Trophoblast cell (in vitro differentiated cells and primary cell): ENCODE results near the gene GRAMD2B.
"Not testable (repeated sequence)": the region's sequence is repeated elsewhere in the genome, so short reads cannot be mapped to it uniquely, and the experiment has no call there.

Experiments
- DNase-seq, 2 donors: peaks; one replicate each; pipeline ENCODE4 v3.0.0-alpha.2; 2016
- H2AFZ ChIP-seq: 2 replicates; pipeline ENCODE4 v1.6.1; 2013; ENCODE audit warnings: low read length, moderate library complexity, mild to moderate bottlenecking; ENCODE audit not compliant: insufficient read depth, poor library complexity
- H2AK5ac ChIP-seq: 2 replicates; pipeline ENCODE4 v1.6.1; 2013; ENCODE audit warnings: mild to moderate bottlenecking, low read length
- H2BK120ac ChIP-seq: 2 replicates; pipeline ENCODE4 v1.6.1; 2013; ENCODE audit warnings: low read length, mild to moderate bottlenecking, moderate library complexity; ENCODE audit not compliant: insufficient read depth, poor library complexity
- H2BK12ac ChIP-seq: 2 replicates; pipeline ENCODE4 v1.6.1; 2013; ENCODE audit warnings: mild to moderate bottlenecking, low read length, moderate library complexity
- H2BK5ac ChIP-seq: 2 replicates; pipeline ENCODE4 v1.6.1; 2013; ENCODE audit warnings: low read length, low read depth, moderate library complexity, mild to moderate bottlenecking; ENCODE audit not compliant: poor library complexity
- H3K14ac ChIP-seq: 2 replicates; pipeline ENCODE4 v1.6.1; 2013; ENCODE audit warnings: mild to moderate bottlenecking, low read length
- H3K18ac ChIP-seq: 2 replicates; pipeline ENCODE4 v1.6.1; 2013; ENCODE audit warnings: mild to moderate bottlenecking, low read length
- H3K23ac ChIP-seq: 2 replicates; pipeline ENCODE4 v1.6.1; 2013; ENCODE audit warnings: low read length
- H3K27ac ChIP-seq: 2 replicates; pipeline ENCODE4 v1.5.1; 2013; ENCODE audit warnings: low read depth, mild to moderate bottlenecking, inconsistent platforms, low read length, moderate library complexity
- H3K27me3 ChIP-seq: 2 replicates; pipeline ENCODE4 v1.6.1; 2013; ENCODE audit warnings: inconsistent platforms, mild to moderate bottlenecking, low read length, moderate library complexity; ENCODE audit not compliant: insufficient read depth
- H3K36me3 ChIP-seq, 2 experiments: 1 replicate in 1 of 2; 2 replicates in 1 of 2; pipeline ENCODE4 v1.6.1; 2013; ENCODE audit warnings: low read length in 2 of 2, mild to moderate bottlenecking in 2 of 2, moderate library complexity in 1 of 2; ENCODE audit not compliant: insufficient read depth in 2 of 2, control insufficient read depth in 1 of 2
- H3K4ac ChIP-seq: 2 replicates; pipeline ENCODE4 v1.6.1; 2013; ENCODE audit warnings: low read depth, mild to moderate bottlenecking, low read length, moderate library complexity
- H3K4me1 ChIP-seq, 2 experiments: 1 replicate in 1 of 2; 2 replicates in 1 of 2; pipeline ENCODE4 v1.6.1; 2013; ENCODE audit warnings: low read length in 2 of 2, mild to moderate bottlenecking in 2 of 2, moderate library complexity in 1 of 2; ENCODE audit not compliant: insufficient read depth in 2 of 2, control insufficient read depth in 1 of 2
- H3K4me2 ChIP-seq: 2 replicates; pipeline ENCODE4 v1.6.1; 2013; ENCODE audit warnings: inconsistent platforms, mild to moderate bottlenecking, low read length, moderate library complexity
- H3K4me3 ChIP-seq: 2 replicates; pipeline ENCODE4 v1.5.1; 2013; ENCODE audit warnings: mild to moderate bottlenecking, low read depth, low read length, inconsistent platforms
- H3K79me1 ChIP-seq: one replicate; pipeline ENCODE4 v1.6.1; 2013; ENCODE audit warnings: low read length
- H3K79me2 ChIP-seq: 2 replicates; pipeline ENCODE4 v1.6.1; 2013; ENCODE audit warnings: low read length, mild to moderate bottlenecking; ENCODE audit not compliant: control insufficient read depth, insufficient read depth, poor library complexity
- H3K9ac ChIP-seq: 2 replicates; pipeline ENCODE4 v1.6.1; 2013; ENCODE audit warnings: mild to moderate bottlenecking, low read length
- H3K9me3 ChIP-seq: 2 replicates; pipeline ENCODE4 v1.6.1; 2013; ENCODE audit warnings: low read depth, mild to moderate bottlenecking, control low read depth, inconsistent platforms, low read length; ENCODE audit not compliant: insufficient read depth
- H4K12ac ChIP-seq: 2 replicates; pipeline ENCODE4 v1.6.1; 2013; ENCODE audit warnings: low read depth, mild to moderate bottlenecking, low read length, moderate library complexity
- H4K8ac ChIP-seq: 2 replicates; pipeline ENCODE4 v1.6.1; 2013; ENCODE audit warnings: low read depth, mild to moderate bottlenecking, low read length, moderate library complexity
- H4K91ac ChIP-seq: one replicate; pipeline ENCODE4 v1.6.1; 2013; ENCODE audit warnings: low read depth, mild to moderate bottlenecking, low read length, moderate library complexity
- WGBS: extraction: QIAGEN DNeasy Blood & Tissue Kit; methylation state at CpG from one replicate; pipeline ENCODE4 v1.1.7; 2013; ENCODE audit warnings: missing lambda C conversion rate; ENCODE audit not compliant: insufficient read length, insufficient coverage; ENCODE audit errors: extremely low coverage; 5-methylcytosine and 5-hydroxymethylcytosine counted together

Gene GRAMD2B

DNA sequence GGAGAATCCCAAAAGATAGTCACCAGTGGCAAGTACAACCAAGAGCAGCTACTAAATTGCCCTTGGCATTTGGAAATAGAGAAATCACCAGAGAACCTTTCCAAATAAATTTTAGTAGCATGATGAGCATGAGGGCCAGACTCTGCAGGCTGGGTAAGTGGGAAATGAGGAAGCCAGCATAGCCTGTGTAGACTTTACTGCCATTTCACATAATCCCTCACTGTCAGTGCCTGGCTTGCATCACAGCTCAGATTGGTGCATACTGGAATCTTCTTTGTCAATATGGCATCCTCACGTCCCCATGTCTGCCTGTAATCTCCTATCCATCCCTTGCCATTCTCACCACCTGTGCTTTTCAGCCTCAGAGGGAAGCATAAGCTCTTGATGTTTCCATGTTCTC is 14.5 kb downstream of the GRAMD2B start:
- H3K4me3 ChIP-seq = no peak overlapping the region
- H2AK5ac ChIP-seq = no peak overlapping the region
- no peaks in the 10 kb centered on the region for H3K79me1 ChIP-seq
- peak; percentile 76 to 79 for DNase-seq
- no peak overlapping the region for H3K4ac ChIP-seq
- H2AFZ ChIP-seq = no peak overlapping the region
- WGBS = no CpG with 5 or more reads among the region's 1 CpG
- H2BK120ac ChIP-seq = no peak overlapping the region
- H2BK12ac ChIP-seq = no peak overlapping the region
- no peak overlapping the region for H3K4me2 ChIP-seq
- H4K8ac ChIP-seq = peak overlapping the region; percentile 48
- H3K79me2 ChIP-seq = no peaks in the 10 kb centered on the region
- no peak overlapping the region for H3K14ac ChIP-seq
- H3K4me1 ChIP-seq = no peaks in the 10 kb centered on the region
- H3K36me3 ChIP-seq = peaks cover 0 to 3% of the 10 kb centered on the region in 2 experiments
- H3K9ac ChIP-seq = no peak overlapping the region
- H3K18ac ChIP-seq = peak overlapping the region; percentile 51
- peak overlapping the region; percentile 43 for H3K23ac ChIP-seq
- H4K91ac ChIP-seq = no peak overlapping the region
- no peak overlapping the region for H2BK5ac ChIP-seq
- no peaks in the 10 kb centered on the region for H3K9me3 ChIP-seq
- no peak overlapping the region for H4K12ac ChIP-seq
- no peaks in the 10 kb centered on the region for H3K27me3 ChIP-seq
- no peak overlapping the region for H3K27ac ChIP-seq

DNA sequence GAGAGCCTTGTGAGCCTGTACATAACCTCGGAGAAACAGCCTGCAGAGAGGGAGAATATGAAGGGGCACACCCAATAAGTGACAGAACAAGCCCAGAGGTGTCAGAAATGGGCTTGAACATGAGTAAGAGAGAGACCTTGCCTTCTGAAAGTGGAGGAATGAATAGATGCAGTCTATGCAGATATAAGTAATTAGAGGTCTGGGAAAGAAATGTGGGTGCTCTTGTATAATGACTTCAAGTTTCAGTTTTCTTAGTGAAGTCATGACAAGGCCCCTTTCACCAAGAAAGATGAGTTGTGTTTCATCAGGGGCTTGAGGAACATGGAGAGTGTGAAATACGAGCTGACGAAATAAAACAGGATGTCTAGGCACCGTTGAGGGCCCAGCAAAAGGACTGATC is 15.1 kb downstream of the GRAMD2B start:
- H3K36me3 ChIP-seq = peaks cover 0 to 3% of the 10 kb centered on the region in 2 experiments
- no peak overlapping the region for H3K27ac ChIP-seq
- no peaks in the 10 kb centered on the region for H3K79me2 ChIP-seq
- no peaks in the 10 kb centered on the region for H3K9me3 ChIP-seq
- H2BK120ac ChIP-seq = no peak overlapping the region
- H2BK5ac ChIP-seq = no peak overlapping the region
- no peak overlapping the region for H2AFZ ChIP-seq
- no peaks in the 10 kb centered on the region for H3K4me1 ChIP-seq
- H3K18ac ChIP-seq = no peak overlapping the region
- H3K4me3 ChIP-seq = no peak overlapping the region
- H4K12ac ChIP-seq = no peak overlapping the region
- WGBS = no CpG with 5 or more reads among the region's 4 CpGs
- no peak overlapping the region for H3K4me2 ChIP-seq
- H2BK12ac ChIP-seq = no peak overlapping the region
- H3K14ac ChIP-seq = no peak overlapping the region
- no peak overlapping the region for H2AK5ac ChIP-seq
- no peak for DNase-seq
- H4K8ac ChIP-seq = no peak overlapping the region
- H3K27me3 ChIP-seq = no peaks in the 10 kb centered on the region
- no peak overlapping the region for H3K23ac ChIP-seq
- H3K4ac ChIP-seq = no peak overlapping the region
- no peaks in the 10 kb centered on the region for H3K79me1 ChIP-seq
- H4K91ac ChIP-seq = no peak overlapping the region
- no peak overlapping the region for H3K9ac ChIP-seq

DNA sequence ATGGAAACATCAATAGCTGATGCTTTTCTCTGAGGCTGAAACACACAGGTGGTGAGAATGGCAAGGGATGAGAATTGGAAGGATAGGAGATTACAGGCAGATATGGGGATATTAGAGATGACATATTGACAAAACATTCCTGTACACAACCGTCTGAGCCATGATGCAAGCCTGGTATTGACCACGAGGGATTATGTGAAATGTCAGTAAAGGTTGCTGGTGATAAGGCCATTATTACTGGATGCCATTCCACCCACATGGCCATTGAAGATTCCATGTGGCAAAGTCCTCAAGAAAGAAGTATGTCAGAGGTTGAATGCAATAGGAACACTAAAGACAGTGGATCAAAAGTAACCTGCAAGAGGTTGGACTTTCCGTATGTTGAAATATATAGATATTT is 15.7 kb downstream of the GRAMD2B start:
- Histone ChIP-seq H3K4me2 (no peak overlapping the region), H3K36me3 (peaks cover 0 to 3% of the 10 kb centered on the region in 2 experiments)
- WGBS = no CpG with 5 or more reads among the region's 3 CpGs

DNA sequence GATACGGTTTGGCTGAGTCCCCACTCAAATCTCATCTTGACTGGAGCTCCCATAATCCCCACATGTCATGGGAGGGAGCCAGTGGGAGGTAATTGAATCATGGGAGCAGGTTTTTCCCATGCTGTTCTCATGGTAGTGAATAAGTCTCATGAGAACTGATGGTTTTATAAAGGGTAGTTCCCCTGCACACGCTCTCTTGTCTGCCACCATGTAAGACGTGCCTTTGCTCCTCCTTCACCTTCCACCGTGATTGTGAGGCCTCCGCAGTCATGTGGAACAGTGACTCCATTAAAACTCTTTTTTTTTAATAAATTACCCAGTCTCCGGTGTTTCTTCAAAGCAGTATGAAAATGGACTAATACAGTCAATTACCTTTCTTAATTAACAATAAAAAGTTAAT is 16.5 kb downstream of the GRAMD2B start:
- H2BK5ac ChIP-seq, H3K79me2 ChIP-seq, H2BK12ac ChIP-seq, H3K18ac ChIP-seq, H4K8ac ChIP-seq, H3K14ac ChIP-seq, H2AK5ac ChIP-seq, H4K12ac ChIP-seq, H3K9me3 ChIP-seq, H4K91ac ChIP-seq, H2BK120ac ChIP-seq, H3K27ac ChIP-seq, H2AFZ ChIP-seq, H3K36me3 ChIP-seq, H3K4me1 ChIP-seq, H3K79me1 ChIP-seq, H3K23ac ChIP-seq, H3K9ac ChIP-seq, H3K4me2 ChIP-seq, H3K4ac ChIP-seq, DNase-seq, H3K27me3 ChIP-seq, H3K4me3 ChIP-seq: not testable (repeated sequence)
- WGBS = no CpG with 5 or more reads among the region's 6 CpGs

More for the DNA sequence above, 15.7 kb downstream of the GRAMD2B start:
- Histone ChIP-seq H3K14ac (no peak overlapping the region), H4K91ac (no peak overlapping the region), H3K79me2 (no peaks in the 10 kb centered on the region), H3K9ac (no peak overlapping the region), H2BK12ac (no peak overlapping the region), H2AFZ (no peak overlapping the region), H3K27me3 (no peaks in the 10 kb centered on the region), H2BK120ac (no peak overlapping the region), H3K23ac (no peak overlapping the region), H3K9me3 (no peaks in the 10 kb centered on the region), H4K12ac (no peak overlapping the region), H3K4ac (no peak overlapping the region), H3K18ac (no peak overlapping the region), H2AK5ac (no peak overlapping the region), H4K8ac (no peak overlapping the region), H3K4me1 (no peaks in the 10 kb centered on the region), H3K4me3 (no peak overlapping the region), H3K27ac (no peak overlapping the region), H3K79me1 (no peaks in the 10 kb centered on the region), H2BK5ac (no peak overlapping the region)
- peak; percentile 85 to 95 for DNase-seq
